Mesendoderm (in vitro differentiated cells): ENCODE data around the gene DIPK1C.

ENCODE experiments used
- DNase-seq: peaks from one replicate; pipeline ENCODE4 v3.0.0; 2013
- H2AK5ac ChIP-seq: 2 replicates; pipeline ENCODE4 v1.6.1; 2013; ENCODE audit warnings: low read length, inconsistent platforms
- H2BK120ac ChIP-seq: 2 replicates; pipeline ENCODE4 v1.6.1; 2013; ENCODE audit warnings: low read depth, mild to moderate bottlenecking, low read length, moderate library complexity, mixed read lengths
- H2BK15ac ChIP-seq: replicated peaks from 2 replicates; pipeline ENCODE4 v1.6.1; 2013; ENCODE audit warnings: low read depth, mild to moderate bottlenecking, moderate library complexity
- H2BK5ac ChIP-seq: 2 replicates; pipeline ENCODE4 v1.6.1; 2013; ENCODE audit warnings: low read length, inconsistent platforms
- H3K18ac ChIP-seq: 2 replicates; pipeline ENCODE4 v1.6.1; 2013; ENCODE audit warnings: mild to moderate bottlenecking, low read length, mixed read lengths
- H3K23ac ChIP-seq: one replicate; pipeline ENCODE4 v1.6.1; 2013; ENCODE audit warnings: low read length
- H3K27ac ChIP-seq: 2 replicates; pipeline ENCODE4 v1.5.1; 2013; ENCODE audit warnings: low read depth, mild to moderate bottlenecking, inconsistent platforms, low read length, moderate library complexity
- H3K27me3 ChIP-seq: 2 replicates; pipeline ENCODE4 v1.6.1; 2013; ENCODE audit warnings: low read length, control low read depth, mild to moderate bottlenecking, inconsistent platforms; ENCODE audit not compliant: insufficient read depth, poor library complexity
- H3K36me3 ChIP-seq: 2 replicates; pipeline ENCODE4 v1.6.1; 2013; ENCODE audit warnings: low read length, inconsistent platforms; ENCODE audit not compliant: control insufficient read depth, insufficient read depth
- H3K4ac ChIP-seq: one replicate; pipeline ENCODE4 v1.6.1; 2013; ENCODE audit warnings: low read depth, mild to moderate bottlenecking, low read length, moderate library complexity
- H3K4me1 ChIP-seq: 2 replicates; pipeline ENCODE4 v1.6.1; 2013; ENCODE audit warnings: low read depth, low read length, inconsistent platforms; ENCODE audit not compliant: control insufficient read depth
- H3K4me2 ChIP-seq: 2 replicates; pipeline ENCODE4 v1.6.1; 2013; ENCODE audit warnings: low read length
- H3K4me3 ChIP-seq: 2 replicates; pipeline ENCODE4 v1.5.1; 2013; ENCODE audit warnings: mild to moderate bottlenecking, low read length
- H3K56ac ChIP-seq: one replicate; pipeline ENCODE4 v1.6.1; 2013; ENCODE audit warnings: low read length
- H3K79me1 ChIP-seq: 2 replicates; pipeline ENCODE4 v1.6.1; 2013; ENCODE audit warnings: low read length, inconsistent platforms
- H3K79me2 ChIP-seq: 2 replicates; pipeline ENCODE4 v1.6.1; 2013; ENCODE audit warnings: mild to moderate bottlenecking, low read length; ENCODE audit not compliant: control insufficient read depth, insufficient read depth
- H3K9ac ChIP-seq: 2 replicates; pipeline ENCODE4 v1.6.1; 2013; ENCODE audit warnings: low read length, inconsistent platforms
- H4K5ac ChIP-seq: one replicate; pipeline ENCODE4 v1.6.1; 2013; ENCODE audit warnings: low read length
- H4K8ac ChIP-seq: one replicate; pipeline ENCODE4 v1.6.1; 2013; ENCODE audit warnings: low read depth, mild to moderate bottlenecking, control low read depth, low read length, moderate library complexity
- WGBS: extraction: QIAGEN DNeasy Blood & Tissue Kit; methylation state at CpG from one replicate; pipeline ENCODE4 v1.1.7; 2013; ENCODE audit warnings: low lambda C conversion rate, missing lambda C conversion rate; ENCODE audit not compliant: insufficient coverage; ENCODE audit errors: extremely low coverage; 5-methylcytosine and 5-hydroxymethylcytosine counted together

DIPK1C gene

DNA sequence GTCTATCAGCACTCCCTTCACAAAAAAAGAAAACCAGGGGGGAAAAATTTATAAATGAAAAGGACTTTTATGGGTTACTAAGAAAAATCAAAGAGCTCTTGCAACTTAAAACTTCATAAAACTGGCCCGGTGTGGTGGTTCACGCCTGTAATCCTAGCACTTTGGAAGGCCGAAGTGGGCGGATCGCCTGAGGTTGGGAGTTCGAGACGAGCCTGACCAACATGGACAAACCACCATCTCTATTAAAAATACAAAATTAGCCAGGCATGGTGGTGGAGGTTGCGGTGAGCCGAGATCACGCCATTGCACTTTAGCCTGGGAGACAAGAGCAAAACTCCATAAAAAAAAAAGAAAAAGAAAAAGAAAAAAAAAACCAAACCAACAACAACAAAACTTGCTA is 1.7 kb downstream of the DIPK1C start:
- Histone ChIP-seq H3K27me3 (peaks cover 22% of the 10 kb centered on the region), H3K36me3 (no peaks in the 10 kb centered on the region), H3K79me1 (no peaks in the 10 kb centered on the region), H3K23ac (no peak overlapping the region), H2BK120ac (no peak overlapping the region), H3K79me2 (no peaks in the 10 kb centered on the region), H2BK5ac (no peak overlapping the region), H3K18ac (no peak overlapping the region), H4K8ac (no peak overlapping the region), H3K56ac (no peak overlapping the region), H2AK5ac (no peak overlapping the region), H3K4me1 (no peaks in the 10 kb centered on the region), H3K9ac (no peak overlapping the region), H4K5ac (no peak overlapping the region), H2BK15ac (no peak overlapping the region), H3K27ac (no peak overlapping the region), H3K4me2 (no peak overlapping the region), H3K4me3 (no peak overlapping the region), H3K4ac (no peak overlapping the region)
- no CpG with 5 or more reads among the region's 10 CpGs for WGBS
- DNase-seq = no peak

DNA sequence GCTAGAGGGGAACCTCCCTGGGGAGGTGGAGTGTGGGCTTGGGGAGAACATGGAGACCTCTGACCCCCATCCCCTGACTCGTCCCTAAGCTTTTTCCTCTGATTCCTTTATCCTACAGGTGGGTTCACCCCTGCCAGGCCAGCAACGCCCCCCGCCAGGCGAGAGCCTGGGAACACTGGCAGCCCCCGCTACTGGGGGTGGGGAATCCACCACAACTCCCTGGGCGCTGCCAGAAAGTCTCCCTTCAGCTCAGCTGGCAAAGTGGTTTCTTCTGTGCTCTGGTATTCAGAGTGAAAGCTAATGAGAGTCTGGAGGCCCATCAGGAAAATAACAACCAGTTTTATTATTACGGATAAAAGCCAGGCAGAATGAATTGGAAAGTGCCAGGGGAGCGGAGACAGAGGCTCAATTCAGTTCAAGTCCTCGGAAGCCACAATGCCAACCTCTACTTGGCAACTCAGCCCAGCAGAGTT is 2.8 kb downstream of the DIPK1C start:
- WGBS = no CpG with 5 or more reads among the region's 9 CpGs
- Histone ChIP-seq H4K5ac (no peak overlapping the region), H2BK120ac (no peak overlapping the region), H3K27me3 (peaks cover 22% of the 10 kb centered on the region), H3K36me3 (no peaks in the 10 kb centered on the region), H3K4me1 (no peaks in the 10 kb centered on the region), H3K9ac (no peak overlapping the region), H3K79me1 (no peaks in the 10 kb centered on the region), H2BK5ac (no peak overlapping the region), H2BK15ac (no peak overlapping the region), H3K56ac (no peak overlapping the region), H2AK5ac (no peak overlapping the region), H3K27ac (no peak overlapping the region), H3K4me3 (no peak overlapping the region), H4K8ac (no peak overlapping the region), H3K4me2 (no peak overlapping the region), H3K4ac (no peak overlapping the region), H3K18ac (no peak overlapping the region), H3K79me2 (no peaks in the 10 kb centered on the region), H3K23ac (no peak overlapping the region)
- no peak for DNase-seq

DNA sequence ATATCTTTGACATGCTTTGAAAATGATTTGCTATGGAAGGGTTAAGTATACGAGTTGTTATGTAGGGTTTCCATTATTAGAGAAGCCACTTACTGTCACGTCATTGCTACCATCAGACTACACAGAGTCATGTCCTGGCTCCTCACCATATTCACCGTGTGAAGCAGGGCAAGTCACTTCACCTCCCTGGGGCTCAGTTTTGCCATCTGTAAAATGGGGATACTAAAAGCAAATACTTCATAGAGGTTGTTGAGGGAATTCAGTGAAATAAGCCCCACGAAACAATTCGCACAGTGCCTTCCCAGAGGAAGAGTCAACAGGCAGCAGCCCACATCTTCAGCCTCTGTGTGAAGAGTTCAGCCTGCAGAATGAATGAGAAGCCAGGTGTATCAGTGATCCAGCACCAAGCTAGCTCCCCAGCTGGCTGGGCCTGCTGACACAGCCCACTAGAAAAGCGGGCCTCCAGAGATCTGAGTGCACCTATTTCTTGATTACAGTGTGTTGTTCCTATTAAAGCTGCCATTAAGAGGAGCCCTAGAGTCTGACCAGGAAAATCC is 3.4 kb downstream of the DIPK1C start:
- H4K8ac ChIP-seq = no peak overlapping the region
- H3K9ac ChIP-seq = no peak overlapping the region
- peaks cover 22% of the 10 kb centered on the region for H3K27me3 ChIP-seq
- no peak overlapping the region for H3K23ac ChIP-seq
- H4K5ac ChIP-seq = no peak overlapping the region
- no CpG with 5 or more reads among the region's 6 CpGs for WGBS
- no peak for DNase-seq
- no peak overlapping the region for H3K4me2 ChIP-seq
- H2BK120ac ChIP-seq = no peak overlapping the region
- no peak overlapping the region for H3K4me3 ChIP-seq
- H2BK15ac ChIP-seq = no peak overlapping the region
- no peak overlapping the region for H3K18ac ChIP-seq
- H3K36me3 ChIP-seq = no peaks in the 10 kb centered on the region
- no peaks in the 10 kb centered on the region for H3K79me2 ChIP-seq
- H3K79me1 ChIP-seq = no peaks in the 10 kb centered on the region
- no peak overlapping the region for H2BK5ac ChIP-seq
- no peak overlapping the region for H3K56ac ChIP-seq
- H2AK5ac ChIP-seq = no peak overlapping the region
- no peak overlapping the region for H3K4ac ChIP-seq
- no peak overlapping the region for H3K27ac ChIP-seq
- H3K4me1 ChIP-seq = no peaks in the 10 kb centered on the region

DNA sequence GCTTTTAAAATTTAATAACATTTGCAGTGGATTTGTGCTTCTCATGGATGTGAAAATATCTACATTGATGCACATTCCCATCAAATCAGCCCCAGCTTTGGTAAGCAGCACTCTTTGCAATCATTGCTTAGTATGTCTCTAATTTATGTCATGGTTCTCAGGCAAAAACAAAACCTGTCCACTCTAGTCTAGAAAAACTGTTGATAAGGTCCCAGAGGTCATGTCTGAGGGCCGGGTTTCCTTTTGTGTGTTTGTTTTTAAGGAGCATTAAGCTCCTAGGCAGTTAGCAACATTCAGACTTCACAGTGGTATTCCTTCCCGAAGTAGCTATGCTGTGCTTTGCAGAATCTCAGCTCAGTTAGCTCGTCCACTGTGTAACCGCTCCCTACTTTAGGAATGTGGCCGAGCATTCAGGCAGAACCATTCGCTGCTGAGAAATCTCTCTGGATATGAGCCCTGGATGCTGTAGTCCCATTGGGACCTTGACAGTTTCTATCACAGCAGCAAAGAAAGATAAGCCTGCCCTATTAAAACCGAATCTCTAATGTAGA is 4.0 kb downstream of the DIPK1C start:
- no peak overlapping the region for H4K8ac ChIP-seq
- no peak overlapping the region for H3K4me3 ChIP-seq
- no peak overlapping the region for H2BK5ac ChIP-seq
- H3K27ac ChIP-seq = no peak overlapping the region
- H3K79me1 ChIP-seq = no peaks in the 10 kb centered on the region
- no peak overlapping the region for H3K9ac ChIP-seq
- no peak overlapping the region for H3K56ac ChIP-seq
- H2BK120ac ChIP-seq = no peak overlapping the region
- no peak for DNase-seq
- H2AK5ac ChIP-seq = no peak overlapping the region
- no peaks in the 10 kb centered on the region for H3K4me1 ChIP-seq
- H3K27me3 ChIP-seq = peaks cover 22% of the 10 kb centered on the region
- H3K4me2 ChIP-seq = no peak overlapping the region
- no peaks in the 10 kb centered on the region for H3K36me3 ChIP-seq
- no CpG with 5 or more reads among the region's 7 CpGs for WGBS
- H3K18ac ChIP-seq = no peak overlapping the region
- H4K5ac ChIP-seq = no peak overlapping the region
- H3K4ac ChIP-seq = no peak overlapping the region
- H3K79me2 ChIP-seq = no peaks in the 10 kb centered on the region
- no peak overlapping the region for H3K23ac ChIP-seq
- no peak overlapping the region for H2BK15ac ChIP-seq

DNA sequence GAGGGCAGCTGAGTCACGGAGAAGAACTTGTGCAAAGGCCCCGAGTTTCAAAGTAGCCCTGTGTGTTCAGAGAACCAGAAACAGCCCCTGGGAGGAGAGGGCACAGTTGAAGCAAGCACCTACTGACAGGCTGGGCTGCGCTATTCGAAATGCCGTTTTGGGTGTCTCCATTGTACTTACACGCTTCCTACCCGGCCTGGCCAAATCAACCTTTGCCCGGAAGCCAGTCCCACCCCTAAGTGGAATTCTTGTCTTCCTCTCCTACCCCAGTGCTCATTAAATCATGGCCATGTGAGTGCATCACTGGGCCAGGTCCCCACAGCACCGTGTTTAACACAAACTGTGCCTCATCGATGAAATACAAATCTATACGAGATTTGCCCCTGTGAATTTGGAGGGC is 6.0 kb downstream of the DIPK1C start:
- H2AK5ac ChIP-seq = no peak overlapping the region
- H2BK15ac ChIP-seq = no peak overlapping the region
- H3K4me1 ChIP-seq = no peaks in the 10 kb centered on the region
- H3K27ac ChIP-seq = no peak overlapping the region
- no peak overlapping the region for H3K4me3 ChIP-seq
- no peaks in the 10 kb centered on the region for H3K79me1 ChIP-seq
- no peak overlapping the region for H4K5ac ChIP-seq
- H3K4me2 ChIP-seq = no peak overlapping the region
- H3K79me2 ChIP-seq = no peaks in the 10 kb centered on the region
- no peak overlapping the region for H3K18ac ChIP-seq
- no peak overlapping the region for H3K23ac ChIP-seq
- no peak overlapping the region for H3K56ac ChIP-seq
- H2BK5ac ChIP-seq = no peak overlapping the region
- H3K27me3 ChIP-seq = peaks cover 4% of the 10 kb centered on the region
- no peak for DNase-seq
- H4K8ac ChIP-seq = no peak overlapping the region
- H3K4ac ChIP-seq = no peak overlapping the region
- H3K9ac ChIP-seq = no peak overlapping the region
- no peak overlapping the region for H2BK120ac ChIP-seq
- no peaks in the 10 kb centered on the region for H3K36me3 ChIP-seq
- WGBS = no CpG with 5 or more reads among the region's 11 CpGs

DNA sequence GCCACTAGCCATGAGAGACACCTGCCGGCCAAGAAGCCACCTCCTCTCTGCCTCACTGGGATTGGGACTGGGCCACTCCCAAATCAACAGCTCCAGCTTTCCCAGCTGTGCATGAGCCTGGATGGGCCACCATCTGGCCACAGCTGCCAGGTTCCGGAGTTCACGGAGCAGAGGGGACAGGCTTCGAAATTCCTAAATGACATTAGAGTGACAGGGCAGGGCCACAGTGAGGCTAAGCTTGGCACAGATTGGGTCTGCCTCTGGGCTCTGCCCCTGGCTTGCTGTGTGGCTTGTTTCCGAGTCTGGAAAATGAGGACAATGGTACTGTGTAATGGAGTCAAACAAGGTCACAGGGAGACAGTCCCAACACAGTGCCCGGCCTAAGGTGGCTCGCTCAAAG is 6.5 kb downstream of the DIPK1C start:
- no peak overlapping the region for H3K9ac ChIP-seq
- no peak overlapping the region for H3K27ac ChIP-seq
- DNase-seq = no peak
- no peak overlapping the region for H3K4me3 ChIP-seq
- no peaks in the 10 kb centered on the region for H3K4me1 ChIP-seq
- no peak overlapping the region for H3K18ac ChIP-seq
- H3K36me3 ChIP-seq = no peaks in the 10 kb centered on the region
- no peak overlapping the region for H3K4ac ChIP-seq
- WGBS = no CpG with 5 or more reads among the region's 7 CpGs
- no peak overlapping the region for H3K56ac ChIP-seq
- H3K27me3 ChIP-seq = no peaks in the 10 kb centered on the region
- no peaks in the 10 kb centered on the region for H3K79me1 ChIP-seq
- no peak overlapping the region for H2BK5ac ChIP-seq
- no peak overlapping the region for H3K23ac ChIP-seq
- no peak overlapping the region for H4K8ac ChIP-seq
- H4K5ac ChIP-seq = no peak overlapping the region
- H3K4me2 ChIP-seq = no peak overlapping the region
- H2BK120ac ChIP-seq = no peak overlapping the region
- H2AK5ac ChIP-seq = no peak overlapping the region
- H3K79me2 ChIP-seq = no peaks in the 10 kb centered on the region
- no peak overlapping the region for H2BK15ac ChIP-seq
